GM21367 (cell line): ENCODE results near the gene SH3TC2.

Experiments
- ATAC-seq: cut with Tn5 transposase; IDR thresholded peaks from one replicate; pipeline ENCODE4 v1.9.1; 2021; ENCODE audit not compliant: unreplicated experiment

SH3TC2 gene

GRCh38 chr5:149002761-149003689 is 59.8 kb downstream of the SH3TC2 start:
- ATAC-seq: no peak

- ATAC-seq: no peak
Observed at GRCh38 chr5:149002053-149002452, 60.8 kb downstream of the SH3TC2 start.

GRCh38 chr5:149001162-149001561 is 61.7 kb downstream of the SH3TC2 start:
- ATAC-seq: no peak

- no peak for ATAC-seq
Observed at GRCh38 chr5:148999741-149000140, 63.1 kb downstream of the SH3TC2 start.

GRCh38 chr5:148998174-148998797 is 64.6 kb downstream of the SH3TC2 start:
- peak; percentile 71 for ATAC-seq

- no peak for ATAC-seq
Observed at GRCh38 chr5:148996270-148996669, 66.6 kb downstream of the SH3TC2 start.

- ATAC-seq: no peak
Observed at GRCh38 chr5:148995791-148996190, 67.1 kb downstream of the SH3TC2 start.

- no peak for ATAC-seq
Observed at GRCh38 chr5:148993283-148993936, 69.5 kb downstream of the SH3TC2 start.

GRCh38 chr5:148992265-148992664 is 70.6 kb downstream of the SH3TC2 start:
- no peak for ATAC-seq

GRCh38 chr5:148991566-148991965 is 71.3 kb downstream of the SH3TC2 start:
- no peak for ATAC-seq

- no peak for ATAC-seq
Observed at GRCh38 chr5:148990817-148991216, 72.0 kb downstream of the SH3TC2 start.

- no peak for ATAC-seq
Observed at GRCh38 chr5:148989567-148989966, 73.3 kb downstream of the SH3TC2 start.

GRCh38 chr5:148988328-148988727 is 74.5 kb downstream of the SH3TC2 start:
- ATAC-seq: no peak

- no peak for ATAC-seq
Observed at GRCh38 chr5:148986636-148987035, 76.2 kb downstream of the SH3TC2 start.

- no peak for ATAC-seq
Observed at GRCh38 chr5:148984345-148984744, 78.5 kb downstream of the SH3TC2 start.

GRCh38 chr5:148981353-148981752 is 81.5 kb downstream of the SH3TC2 start:
- ATAC-seq: no peak

- ATAC-seq: no peak
Observed at GRCh38 chr5:148980731-148981130, 82.1 kb downstream of the SH3TC2 start.

GRCh38 chr5:148979083-148979723 is 83.7 kb downstream of the SH3TC2 start:
- ATAC-seq: no peak

GRCh38 chr5:148978370-148979082 is 84.3 kb downstream of the SH3TC2 start:
- ATAC-seq: no peak

- no peak for ATAC-seq
Observed at GRCh38 chr5:148976569-148977381, 86.1 kb downstream of the SH3TC2 start.
